IMR-90 (cell line): ENCODE results near the gene ITFG2. TPM values are rescaled to one million over a fixed set of nuclear protein-coding genes. Genes with fewer than 3 reads are reported as not detected.

Experiments used
- ATAC-seq: fragments of 200-7000 bp; cut with Tn5 transposase; 2 replicates; pipeline ENCODE4 v1.9.1; 2020; ENCODE audit warnings: low read depth, mild to moderate bottlenecking, moderate library complexity
- BruUV-seq: library from RNA; stranded (reverse); fragments of 400-500 nt; replicated peaks from 2 replicates; lab custom pipeline; 2021; lab: Mats Ljungman, UMichigan
- CTCF ChIA-PET: fragments of 300-600 bp; formaldehyde crosslinking; extraction: SDS; loops from one replicate; lab custom pipeline; 2021; ENCODE audit warnings: antibody characterized with exemption; lab: Yijun Ruan, JAX
- POLR2A ChIA-PET: fragments of 300-600 bp; sonication (Branson Sonifier 250); formaldehyde crosslinking; loops from one replicate; lab custom pipeline; 2022; ENCODE audit warnings: antibody characterized with exemption; ENCODE audit not compliant: unreplicated experiment; lab: Charles Lee
- DNase-seq: peaks from one replicate; pipeline ENCODE4 v3.0.0; 2013
- H2AFZ ChIP-seq: replicated peaks from 2 replicates; pipeline ENCODE3; 2013; ENCODE audit warnings: low read length, mild to moderate bottlenecking; ENCODE audit not compliant: poor library complexity
- H2AK5ac ChIP-seq: 2 replicates; pipeline ENCODE4 v1.6.1; 2013; ENCODE audit warnings: low read depth, low read length, inconsistent platforms
- H2AK9ac ChIP-seq: replicated peaks from 2 replicates; pipeline ENCODE3; 2013; ENCODE audit warnings: mild to moderate bottlenecking, low read depth, low read length, moderate library complexity; ENCODE audit not compliant: poor library complexity
- H2BK120ac ChIP-seq: 2 replicates; pipeline ENCODE4 v1.6.1; 2013; ENCODE audit warnings: low read depth, low read length, inconsistent platforms
- H2BK15ac ChIP-seq: 3 replicates; pipeline ENCODE4 v1.6.1; 2013; ENCODE audit warnings: low read depth, low read length, inconsistent platforms
- H2BK20ac ChIP-seq: 2 replicates; pipeline ENCODE4 v1.6.1; 2013; ENCODE audit warnings: low read depth, mild to moderate bottlenecking, inconsistent platforms, low read length, moderate library complexity
- H2BK5ac ChIP-seq: 2 replicates; pipeline ENCODE4 v1.6.1; 2013; ENCODE audit warnings: mild to moderate bottlenecking, low read depth, low read length, inconsistent platforms; ENCODE audit not compliant: poor library complexity, severe bottlenecking
- H3K14ac ChIP-seq: replicated peaks from 2 replicates; pipeline ENCODE4 v1.6.1; 2013; ENCODE audit warnings: low read depth, low read length, inconsistent platforms
- H3K18ac ChIP-seq: 2 replicates; pipeline ENCODE4 v1.6.1; 2013; ENCODE audit warnings: low read depth, low read length, control low read depth
- H3K23ac ChIP-seq: 2 replicates; pipeline ENCODE4 v1.6.1; 2013; ENCODE audit warnings: low read depth, low read length, inconsistent platforms
- H3K27ac ChIP-seq: 2 replicates; pipeline ENCODE4 v1.5.1; 2013; ENCODE audit warnings: mild to moderate bottlenecking, control low read depth, low read length; ENCODE audit not compliant: insufficient read depth
- H3K27me3 ChIP-seq: 2 replicates; pipeline ENCODE4 v1.6.1; 2013; ENCODE audit warnings: low read length; ENCODE audit not compliant: control insufficient read depth, insufficient read depth
- H3K36me3 ChIP-seq: 2 replicates; pipeline ENCODE4 v1.6.1; 2013; ENCODE audit warnings: low read length, mixed read lengths; ENCODE audit not compliant: control insufficient read depth, insufficient read depth
- H3K4ac ChIP-seq: 2 replicates; pipeline ENCODE4 v1.6.1; 2013; ENCODE audit warnings: low read depth, low read length, inconsistent platforms
- H3K4me1 ChIP-seq: 2 replicates; pipeline ENCODE4 v1.6.1; 2013; ENCODE audit warnings: low read length, mixed read lengths; ENCODE audit not compliant: control insufficient read depth, insufficient read depth
- H3K4me2 ChIP-seq: 2 replicates; pipeline ENCODE4 v1.6.1; 2013; ENCODE audit warnings: low read depth, mild to moderate bottlenecking, control low read depth, low read length, moderate library complexity
- H3K4me3 ChIP-seq: 2 replicates; pipeline ENCODE4 v1.5.1; 2013; ENCODE audit warnings: low read depth, mild to moderate bottlenecking, control low read depth, low read length, moderate library complexity; ENCODE audit not compliant: insufficient read depth
- H3K56ac ChIP-seq: 2 replicates; pipeline ENCODE4 v1.6.1; 2013; ENCODE audit warnings: low read length, inconsistent platforms; ENCODE audit not compliant: insufficient read depth; ENCODE audit errors: extremely low read depth
- H3K79me1 ChIP-seq, 2 experiments: 2 replicates each; pipeline ENCODE4 v1.6.1; 2013; ENCODE audit warnings: low read length in 2 of 2, inconsistent platforms in 1 of 2, low read depth in 1 of 2
- H3K9ac ChIP-seq: 2 replicates; pipeline ENCODE4 v1.6.1; 2013; ENCODE audit warnings: low read depth, low read length, control low read depth
- H3K9me1 ChIP-seq: 2 replicates; pipeline ENCODE4 v1.6.1; 2013; ENCODE audit warnings: low read length, inconsistent platforms; ENCODE audit not compliant: insufficient read depth
- H3K9me3 ChIP-seq: 2 replicates; pipeline ENCODE4 v1.6.1; 2013; ENCODE audit warnings: low read length; ENCODE audit not compliant: control insufficient read depth, insufficient read depth
- H4K20me1 ChIP-seq: 2 replicates; pipeline ENCODE4 v1.6.1; 2013; ENCODE audit warnings: low read length, inconsistent platforms; ENCODE audit not compliant: insufficient read depth
- H4K5ac ChIP-seq: 2 replicates; pipeline ENCODE4 v1.6.1; 2013; ENCODE audit warnings: mild to moderate bottlenecking, low read depth, low read length, control low read depth
- H4K8ac ChIP-seq, 2 experiments: 2 replicates each; pipeline ENCODE4 v1.6.1; 2013; ENCODE audit warnings: low read depth in 2 of 2, low read length in 2 of 2, control low read depth in 1 of 2, inconsistent platforms in 1 of 2
- H4K91ac ChIP-seq: 2 replicates; pipeline ENCODE4 v1.6.1; 2013; ENCODE audit warnings: low read depth, low read length, inconsistent platforms; ENCODE audit not compliant: insufficient read depth
- BHLHE40 ChIP-seq: fragments of 150-350 bp; IDR thresholded peaks from 2 replicates; pipeline ENCODE4 v1.6.1; 2016; ENCODE audit warnings: mild to moderate bottlenecking, low read depth, low read length
- CEBPB ChIP-seq: IDR thresholded peaks from 2 replicates; pipeline ENCODE4 v1.6.1; 2012; ENCODE audit warnings: low read depth, low read length, improper control_type of control experiment
- MAZ ChIP-seq: IDR thresholded peaks from 2 replicates; pipeline ENCODE4 v1.6.1; 2012; ENCODE audit warnings: low read depth, mild to moderate bottlenecking, low read length, improper control_type of control experiment, moderate library complexity, borderline replicate concordance
- NFE2L2 ChIP-seq: fragments of 150-350 bp; IDR thresholded peaks from 2 replicates; pipeline ENCODE4 v1.6.1; 2016; ENCODE audit warnings: low read depth, mild to moderate bottlenecking, low read length
- RCOR1 ChIP-seq: IDR thresholded peaks from 2 replicates; pipeline ENCODE4 v1.6.1; 2012; ENCODE audit warnings: mild to moderate bottlenecking, low read length, improper control_type of control experiment; ENCODE audit not compliant: insufficient replicate concordance
- RFX5 ChIP-seq: IDR thresholded peaks from 2 replicates; pipeline ENCODE4 v1.8.0; 2012; ENCODE audit warnings: low read depth, mild to moderate bottlenecking, low read length, moderate library complexity
- SMC3 ChIP-seq: fragments of 150-350 bp; IDR thresholded peaks from 2 replicates; pipeline ENCODE4 v1.6.1; 2016; ENCODE audit warnings: low read depth, mild to moderate bottlenecking, antibody characterized with exemption, low read length, moderate library complexity
- WGBS, 2 experiments: methylation state at CpG; one replicate each; pipeline versions ENCODE4 v1.1.5 to v1.1.7; 2013; ENCODE audit warnings: missing lambda C conversion rate in 2 of 2; ENCODE audit not compliant: insufficient read length in 1 of 2; ENCODE audit errors: extremely low coverage in 2 of 2; 5-methylcytosine and 5-hydroxymethylcytosine counted together
- dilution Hi-C: fragments of 300-500 bp; cut with HindIII; formaldehyde crosslinking; loops from one replicate; pipeline ENCODE4 v1.14.3; 2018; ENCODE audit warnings: low sequenced_read_pairs; ENCODE audit not compliant: unreplicated experiment
- in situ Hi-C: fragments of 300-500 bp; cut with MboI; formaldehyde crosslinking; loops from 3 replicates; pipeline ENCODE4 v1.14.3; 2019; ENCODE audit warnings: low sequenced_read_pairs, inconsistent platforms, mixed read lengths
- intact Hi-C: fragments of 100-400 bp; cut with micrococcal nuclease; formaldehyde crosslinking; loops from 2 replicates; pipeline ENCODE4 v1.10.0; 2022
- polyA plus RNA-seq, 3 experiments: library from polyadenylated mRNA; depleted of rRNA; stranded (reverse); fragments of >200 nt; gene quantifications; 2 replicates each; pipeline ENCODE4 v1.2.3, GENCODE V29; 2012; ENCODE audit warnings: low replicate concordance in 1 of 3
- total RNA-seq: library from RNA; depleted of rRNA; stranded (reverse); fragments of >200 nt; gene quantifications from 2 replicates; pipeline ENCODE4 v1.2.3, GENCODE V29; 2012
- TF ChIP-seq, protein P1 (sequence below): fragments of 150-350 bp; IDR thresholded peaks from 2 replicates; pipeline ENCODE4 v1.6.1; 2016; ENCODE audit warnings: low read depth, mild to moderate bottlenecking, low read length, moderate library complexity, borderline replicate concordance

The ITFG2 gene
- total and polyA plus RNA-seq, 2 of the 4 experiments (the other 2 are of a cell fraction) = 20.3 to 25.5 TPM

DNA sequence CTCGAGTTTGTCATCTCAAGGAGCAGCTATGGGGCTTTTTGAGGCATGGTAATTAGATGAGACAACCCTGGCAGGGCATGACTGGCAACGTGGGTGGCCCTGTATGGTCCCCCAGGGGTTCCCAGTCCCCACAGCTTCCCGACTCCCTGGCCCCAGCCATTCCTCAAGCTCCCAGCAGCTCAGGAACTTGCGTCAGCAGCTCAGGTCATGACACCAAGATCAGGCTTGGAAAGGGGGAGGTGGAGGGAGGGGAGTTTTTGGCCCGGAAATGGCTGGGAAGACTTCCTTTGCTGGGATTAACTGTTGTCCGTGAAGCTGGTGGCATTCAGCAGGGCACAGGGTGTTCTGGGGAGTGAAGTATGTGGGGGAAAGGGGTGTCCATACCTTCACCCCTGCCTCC is 32.8 kb downstream of the ITFG2 start:
- peak overlapping the region; percentile 23 for H2AK9ac ChIP-seq
- H3K14ac ChIP-seq = peak overlapping the region; percentile 85
- no TSS peak for BruUV-seq
- peak overlapping the region; percentile 75; the same call in 1 of the 2 replicates for H3K23ac ChIP-seq
- H3K79me1 ChIP-seq = no peaks in the 10 kb centered on the region
- dilution Hi-C loops = no loop called here
- POLR2A ChIA-PET = no interaction called here
- CTCF ChIA-PET = interaction anchor here (0.5 to 1.1 kb wide), 3 partner anchors 9 to 33 kb away, joined by 3 to 4 read pairs (median 3); no protein-coding TSS in a partner anchor
- H3K9me3 ChIP-seq = no peaks in the 10 kb centered on the region
- H3K4ac ChIP-seq = peak overlapping the region; percentile 92
- no peak overlapping the region; the same call in 1 of the 2 replicates for H3K56ac ChIP-seq
- H2AK5ac ChIP-seq = peak overlapping the region; percentile 20; the same call in 1 of the 2 replicates
- H3K9ac ChIP-seq = 0 out of 2 replicates have a peak overlapping the region, but pooled peaks have one; percentile 20
- in situ Hi-C loops = no loop called here
- H3K27me3 ChIP-seq = no peaks in the 10 kb centered on the region
- H2BK20ac ChIP-seq = peak overlapping the region; percentile 70
- no peaks in the 10 kb centered on the region for H3K36me3 ChIP-seq
- peak overlapping the region; percentile 91 for H2AFZ ChIP-seq
- H2BK5ac ChIP-seq = peak overlapping the region; percentile 25
- ATAC-seq (peak; percentile 48), DNase-seq (peak; percentile 85)
- peak overlapping the region; percentile 39 for H3K18ac ChIP-seq
- peaks cover 14% of the 10 kb centered on the region for H3K4me1 ChIP-seq
- H4K8ac ChIP-seq = peak overlapping the region; percentile 98 to 99
- 0% methylated on average over 1 of the region's 6 CpGs; no CpG with 5 or more reads in 1 of the 2 experiments for WGBS, 2 experiments
- no peak overlapping the region for H3K4me3 ChIP-seq
- peak overlapping the region; percentile 74 for H4K91ac ChIP-seq
- H3K4me2 ChIP-seq = no peak overlapping the region
- peak overlapping the region; percentile 75 for H2BK120ac ChIP-seq
- TF ChIP-seq RFX5 (no peak), CEBPB (peak; percentile 45; the same call in 1 of the 2 replicates), SMC3 (no peak), BHLHE40 (0 out of 2 replicates have a peak, but pooled peaks have one; percentile 15), MAZ (0 out of 2 replicates have a peak, but pooled peaks have one; percentile 26), NFE2L2 (no peak), RCOR1 (no peak)
- TF ChIP-seq, protein P1, sequence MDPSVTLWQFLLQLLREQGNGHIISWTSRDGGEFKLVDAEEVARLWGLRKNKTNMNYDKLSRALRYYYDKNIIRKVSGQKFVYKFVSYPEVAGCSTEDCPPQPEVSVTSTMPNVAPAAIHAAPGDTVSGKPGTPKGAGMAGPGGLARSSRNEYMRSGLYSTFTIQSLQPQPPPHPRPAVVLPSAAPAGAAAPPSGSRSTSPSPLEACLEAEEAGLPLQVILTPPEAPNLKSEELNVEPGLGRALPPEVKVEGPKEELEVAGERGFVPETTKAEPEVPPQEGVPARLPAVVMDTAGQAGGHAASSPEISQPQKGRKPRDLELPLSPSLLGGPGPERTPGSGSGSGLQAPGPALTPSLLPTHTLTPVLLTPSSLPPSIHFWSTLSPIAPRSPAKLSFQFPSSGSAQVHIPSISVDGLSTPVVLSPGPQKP = no peak
- H3K9me1 ChIP-seq = peaks cover 14% of the 10 kb centered on the region
- peak overlapping the region; percentile 60; the same call in 1 of the 3 replicates for H2BK15ac ChIP-seq
- H3K27ac ChIP-seq = no peak overlapping the region
- 0 out of 2 replicates have a peak, but pooled peaks cover 2% of the 10 kb centered on the region for H4K20me1 ChIP-seq
- H4K5ac ChIP-seq = peak overlapping the region; percentile 76
- intact Hi-C loops = no loop called here
